HepG2 (cell line): Measurements from ENCODE around the gene SIT1. TPM values are rescaled to one million over a fixed set of nuclear protein-coding genes. Genes with fewer than 3 reads are reported as not detected.
A peak's percentile ranks its signal among the peaks of the same experiment; 100 is the strongest.

Source experiments
- ARHGAP35 ChIP-seq: sonication (generic); formaldehyde crosslinking; IDR thresholded peaks from 2 replicates; pipeline ENCODE4 v1.9.0; 2022; ENCODE audit warnings: mild to moderate bottlenecking, inconsistent platforms, moderate library complexity, missing genetic modification reagents, borderline replicate concordance
- ATF1 ChIP-seq: IDR thresholded peaks from 2 replicates; pipeline ENCODE4 v1.6.1; 2016; ENCODE audit warnings: mild to moderate bottlenecking, control low read depth
- CENPX ChIP-seq: sonication (generic); formaldehyde crosslinking; IDR thresholded peaks from 2 replicates; pipeline ENCODE4 v1.9.0; 2021; ENCODE audit warnings: mild to moderate bottlenecking, missing genetic modification reagents, moderate library complexity
- FOXP4 ChIP-seq: sonication (generic); formaldehyde crosslinking; IDR thresholded peaks from 2 replicates; pipeline ENCODE4 v1.4.0; 2020; ENCODE audit warnings: missing genetic modification reagents
- IKZF1 ChIP-seq: fragments of 450-650 bp; IDR thresholded peaks from 2 replicates; pipeline ENCODE4 v1.7.1; 2016
- KAT7 ChIP-seq: IDR thresholded peaks from 2 replicates; pipeline ENCODE4 v1.6.1; 2018; ENCODE audit warnings: borderline replicate concordance, missing compliant biosample characterization
- KMT2A ChIP-seq: sonication (generic); formaldehyde crosslinking; IDR thresholded peaks from 2 replicates; pipeline ENCODE4 v1.4.0; 2020; ENCODE audit warnings: missing genetic modification reagents
- MAFK ChIP-seq, 2 experiments: IDR thresholded peaks in 1 of 2; conservative IDR thresholded peaks in 1 of 2; 2 replicates each; pipeline ENCODE4 v1.6.1; 2011; ENCODE audit warnings: improper control_type of control experiment in 2 of 2, low read length in 2 of 2
- NFYB ChIP-seq: sonication (generic); formaldehyde crosslinking; IDR thresholded peaks from 2 replicates; pipeline ENCODE4 v1.4.0; 2020; ENCODE audit warnings: missing genetic modification reagents
- NRL ChIP-seq: sonication (generic); formaldehyde crosslinking; IDR thresholded peaks from 2 replicates; pipeline ENCODE4 v1.5.0; 2020; ENCODE audit warnings: missing genetic modification reagents, mild to moderate bottlenecking, moderate library complexity, borderline replicate concordance
- PAX8 ChIP-seq: sonication (generic); formaldehyde crosslinking; IDR thresholded peaks from 2 replicates; pipeline ENCODE4 v1.8.0; 2022; ENCODE audit warnings: mild to moderate bottlenecking, missing genetic modification reagents, borderline replicate concordance
- POGZ ChIP-seq: sonication (generic); formaldehyde crosslinking; IDR thresholded peaks from 2 replicates; pipeline ENCODE4 v1.4.0; 2020; ENCODE audit warnings: mild to moderate bottlenecking, missing genetic modification reagents
- PRPF4 ChIP-seq: fragments of 200-400 bp; formaldehyde crosslinking; IDR thresholded peaks from 2 replicates; pipeline ENCODE4 v1.6.1; 2016; ENCODE audit warnings: low read length, low read depth; ENCODE audit not compliant: poor library complexity, severe bottlenecking
- THRA ChIP-seq: sonication (generic); formaldehyde crosslinking; IDR thresholded peaks from 2 replicates; pipeline ENCODE4 v1.4.0; 2020; ENCODE audit warnings: missing genetic modification reagents, borderline replicate concordance
- ZNF124 ChIP-seq: sonication (generic); formaldehyde crosslinking; IDR thresholded peaks from 2 replicates; pipeline ENCODE4 v1.4.0; 2020; ENCODE audit warnings: missing genetic modification reagents
- ZNF33A ChIP-seq: sonication (generic); formaldehyde crosslinking; IDR thresholded peaks from 2 replicates; pipeline ENCODE4 v1.5.1; 2020; ENCODE audit warnings: missing genetic modification reagents, mild to moderate bottlenecking, moderate library complexity, borderline replicate concordance
- ZNF44 ChIP-seq: sonication (generic); formaldehyde crosslinking; IDR thresholded peaks from 2 replicates; pipeline ENCODE4 v1.5.1; 2020; ENCODE audit warnings: mild to moderate bottlenecking, missing genetic modification reagents
- ZNF747 ChIP-seq: sonication (generic); formaldehyde crosslinking; IDR thresholded peaks from 2 replicates; pipeline ENCODE4 v1.8.1; 2023; ENCODE audit warnings: missing genetic modification reagents, mild to moderate bottlenecking, borderline replicate concordance
- polyA plus RNA-seq, 8 experiments: library from polyadenylated mRNA; depleted of rRNA in 3 of 8; stranded (reverse) in 7 of 8; unstranded in 1 of 8; fragments of >200 nt; fragmentation: Illumina TruSeq in 4 of 8; extraction: Trizol in 4 of 8; gene quantifications; 2 replicates each; pipeline versions ENCODE4 v1.2.1 to v1.2.3, GENCODE V29; 2011 to 2016; ENCODE audit warnings: low read depth in 4 of 8, missing spikeins in 1 of 8, mixed read lengths in 1 of 8; ENCODE audit not compliant: insufficient read depth in 1 of 8
- total RNA-seq, 5 experiments: library from RNA; depleted of rRNA; stranded (reverse); fragments of >200 nt; fragmentation: Illumina TruSeq; extraction: Trizol; gene quantifications; 2 replicates each; pipeline ENCODE4 v1.2.3, GENCODE V29; 2016; ENCODE audit warnings: low read depth in 1 of 5
- TF ChIP-seq, protein P1 (sequence below): sonication (generic); formaldehyde crosslinking; IDR thresholded peaks from 2 replicates; pipeline ENCODE4 v1.8.1; 2023; ENCODE audit warnings: mild to moderate bottlenecking, missing genetic modification reagents, borderline replicate concordance
- TF ChIP-seq, protein P2 (sequence below): sonication (generic); formaldehyde crosslinking; IDR thresholded peaks from 2 replicates; pipeline ENCODE4 v1.4.0; 2020; ENCODE audit warnings: missing genetic modification reagents, mild to moderate bottlenecking, borderline replicate concordance

SIT1 gene
- total and polyA plus RNA-seq, 2 of the 13 experiments (the other 11 are each of a cell fraction or from before 2014, with no cell fraction given) = 0.09 to 6.7 TPM

DNA sequence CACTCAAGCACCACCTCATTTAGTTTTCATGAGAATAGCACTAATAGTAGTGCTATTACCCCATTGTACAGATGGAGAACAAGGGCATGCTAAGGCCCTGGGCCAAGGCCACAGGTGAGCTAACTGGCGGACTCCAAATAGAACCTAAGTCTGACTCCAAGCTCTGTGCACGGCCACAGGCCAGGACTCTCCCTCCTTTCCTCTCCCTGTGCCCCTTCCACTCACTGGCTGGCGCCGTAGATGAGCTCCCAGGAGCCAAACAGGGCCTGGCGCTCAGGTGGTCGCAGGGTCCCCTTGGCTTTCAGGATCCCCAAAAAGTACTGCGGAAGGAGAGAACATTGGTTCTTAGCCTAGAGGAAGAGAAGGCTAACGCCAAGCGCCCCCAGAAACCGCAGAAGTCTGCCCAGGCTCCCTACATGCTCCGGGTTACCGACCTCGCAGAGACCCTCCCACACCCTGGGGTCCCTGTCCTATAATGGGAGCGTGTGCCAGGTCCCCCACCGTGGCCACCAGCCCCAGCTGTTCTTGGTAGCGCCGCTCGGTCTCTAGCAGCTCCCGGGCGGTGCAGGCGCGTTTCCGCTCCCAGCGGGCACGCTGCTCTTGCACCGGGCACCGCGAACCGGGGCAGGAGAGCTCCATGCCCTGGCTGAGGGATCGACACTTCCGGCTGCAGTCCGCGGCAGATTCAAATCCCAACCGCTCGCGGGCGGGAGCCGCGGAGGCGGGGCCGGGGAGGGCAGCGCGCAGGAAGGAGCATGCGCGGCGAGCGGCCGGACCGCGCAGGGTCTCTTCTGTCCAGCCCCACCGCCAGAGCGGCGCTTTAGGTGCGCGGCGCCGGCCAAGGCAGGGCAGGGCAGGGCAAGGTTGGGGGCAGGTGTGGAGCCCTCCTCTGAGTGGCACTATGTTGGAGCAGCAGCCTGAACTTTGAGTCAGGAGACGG lies 14.1 kb upstream of the SIT1 start, which contains the start of gene ARHGEF39 (continued):
- no peak; the same call in 1 of the 2 replicates for TF ChIP-seq KAT7
- TF ChIP-seq CENPX (CRISPR knock-in tag) = no peak
- peak; percentile 56 for TF ChIP-seq THRA (CRISPR knock-in tag)
- TF ChIP-seq KMT2A = peak; percentile 84
- peak; percentile 61; the same call in 1 of the 2 replicates for TF ChIP-seq ARHGAP35 (CRISPR knock-in tag)
- no peak for TF ChIP-seq ZNF33A (CRISPR knock-in tag)
- TF ChIP-seq, protein P1, sequence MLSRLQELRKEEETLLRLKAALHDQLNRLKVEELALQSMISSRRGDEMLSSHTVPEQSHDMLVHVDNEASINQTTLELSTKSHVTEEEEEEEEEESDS (CRISPR knock-in tag) = no peak; the same call in 1 of the 2 replicates
- TF ChIP-seq ZNF44 (CRISPR knock-in tag) = no peak
- TF ChIP-seq PAX8 (CRISPR knock-in tag) = no peak; the same call in 1 of the 2 replicates
- peak; percentile 19 for TF ChIP-seq NFYB (CRISPR knock-in tag)
- TF ChIP-seq ATF1 (CRISPR knock-in tag) = no peak
- TF ChIP-seq, protein P2, sequence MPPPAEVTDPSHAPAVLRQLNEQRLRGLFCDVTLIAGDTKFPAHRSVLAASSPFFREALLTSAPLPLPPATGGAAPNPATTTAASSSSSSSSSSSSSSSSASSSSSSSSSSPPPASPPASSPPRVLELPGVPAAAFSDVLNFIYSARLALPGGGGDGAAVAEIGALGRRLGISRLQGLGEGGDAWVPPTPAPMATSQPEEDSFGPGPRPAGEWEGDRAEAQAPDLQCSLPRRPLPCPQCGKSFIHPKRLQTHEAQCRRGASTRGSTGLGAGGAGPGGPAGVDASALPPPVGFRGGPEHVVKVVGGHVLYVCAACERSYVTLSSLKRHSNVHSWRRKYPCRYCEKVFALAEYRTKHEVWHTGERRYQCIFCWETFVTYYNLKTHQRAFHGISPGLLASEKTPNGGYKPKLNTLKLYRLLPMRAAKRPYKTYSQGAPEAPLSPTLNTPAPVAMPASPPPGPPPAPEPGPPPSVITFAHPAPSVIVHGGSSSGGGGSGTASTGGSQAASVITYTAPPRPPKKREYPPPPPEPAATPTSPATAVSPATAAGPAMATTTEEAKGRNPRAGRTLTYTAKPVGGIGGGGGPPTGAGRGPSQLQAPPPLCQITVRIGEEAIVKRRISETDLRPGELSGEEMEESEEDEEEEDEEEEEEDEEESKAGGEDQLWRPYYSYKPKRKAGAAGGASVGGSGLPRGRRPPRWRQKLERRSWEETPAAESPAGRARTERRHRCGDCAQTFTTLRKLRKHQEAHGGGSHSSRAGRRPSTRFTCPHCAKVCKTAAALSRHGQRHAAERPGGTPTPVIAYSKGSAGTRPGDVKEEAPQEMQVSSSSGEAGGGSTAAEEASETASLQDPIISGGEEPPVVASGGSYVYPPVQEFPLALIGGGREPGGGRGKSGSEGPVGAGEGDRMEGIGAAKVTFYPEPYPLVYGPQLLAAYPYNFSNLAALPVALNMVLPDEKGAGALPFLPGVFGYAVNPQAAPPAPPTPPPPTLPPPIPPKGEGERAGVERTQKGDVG (CRISPR knock-in tag) = no peak
- peak; percentile 75; the same call in 1 of the 2 replicates for TF ChIP-seq POGZ (CRISPR knock-in tag)
- 0 out of 2 replicates have a peak, but pooled peaks have one; percentile 23 for TF ChIP-seq FOXP4 (CRISPR knock-in tag)
- TF ChIP-seq PRPF4 = no peak
- TF ChIP-seq IKZF1 = no peak
- TF ChIP-seq ZNF747 (CRISPR knock-in tag) = peak; percentile 67; the same call in 1 of the 2 replicates
- TF ChIP-seq MAFK (conservative IDR thresholded peaks at IDR 0.05 in 1 of 2, IDR thresholded peaks at IDR 0.05 in 1 of 2; ENCODE audit: low read length in 2 of 2) = no peak
- TF ChIP-seq ZNF124 (CRISPR knock-in tag) = peak; percentile 90; the same call in 1 of the 2 replicates
- no peak; the same call in 1 of the 2 replicates for TF ChIP-seq NRL (CRISPR knock-in tag)
